HG03025 (cell line): ENCODE data around the gene SLC24A1.
"Not testable (repeated sequence)": the region's sequence is repeated elsewhere in the genome, so short reads cannot be mapped to it uniquely, and the experiment has no call there.

Experiments used
- ATAC-seq: cut with Tn5 transposase; IDR thresholded peaks from one replicate; pipeline ENCODE4 v1.9.1; 2021; ENCODE audit warnings: mild to moderate bottlenecking, moderate library complexity; ENCODE audit not compliant: unreplicated experiment, low FRiP score

The SLC24A1 gene

GRCh38 chr15:65615887-65616286, 5.9 kb upstream of the SLC24A1 start:
- not testable (repeated sequence) for ATAC-seq

- ATAC-seq: no peak
These were observed 3.1 kb upstream of the SLC24A1 start for GRCh38 chr15:65618560-65619109.

- no peak for ATAC-seq
These were observed 2.0 kb upstream of the SLC24A1 start for GRCh38 chr15:65619626-65620290.

GRCh38 chr15:65620833-65621232, 905 bp upstream of the SLC24A1 start:
- no peak for ATAC-seq

- no peak for ATAC-seq
These were observed 1.4 kb downstream of the SLC24A1 start for GRCh38 chr15:65623103-65623502.

- no peak for ATAC-seq
These were observed 5.1 kb downstream of the SLC24A1 start for GRCh38 chr15:65626856-65627255.

GRCh38 chr15:65629548-65629947, 7.8 kb downstream of the SLC24A1 start:
- no peak for ATAC-seq

GRCh38 chr15:65630760-65631159, 9.0 kb downstream of the SLC24A1 start:
- no peak for ATAC-seq

- ATAC-seq: no peak
These were observed 9.8 kb downstream of the SLC24A1 start for GRCh38 chr15:65631503-65631902.

GRCh38 chr15:65632780-65633375, 11.1 kb downstream of the SLC24A1 start:
- no peak for ATAC-seq

- no peak for ATAC-seq
These were observed 12.0 kb downstream of the SLC24A1 start for GRCh38 chr15:65633752-65634151.

GRCh38 chr15:65634356-65634755, 12.6 kb downstream of the SLC24A1 start:
- no peak for ATAC-seq

GRCh38 chr15:65638109-65638508, 16.4 kb downstream of the SLC24A1 start:
- no peak for ATAC-seq

GRCh38 chr15:65638681-65639089, 16.9 kb downstream of the SLC24A1 start:
- ATAC-seq: no peak

- no peak for ATAC-seq
These were observed 17.8 kb downstream of the SLC24A1 start for GRCh38 chr15:65639509-65639908.

GRCh38 chr15:65641768-65642475, 20.2 kb downstream of the SLC24A1 start:
- no peak for ATAC-seq

- ATAC-seq: no peak
These were observed 20.9 kb downstream of the SLC24A1 start for GRCh38 chr15:65642594-65642993.

GRCh38 chr15:65644282-65644681, 22.5 kb downstream of the SLC24A1 start:
- no peak for ATAC-seq

- no peak for ATAC-seq
These were observed 23.7 kb downstream of the SLC24A1 start for GRCh38 chr15:65645392-65645791.

GRCh38 chr15:65646486-65646885, 24.7 kb downstream of the SLC24A1 start:
- no peak for ATAC-seq

- no peak for ATAC-seq
These were observed 28.7 kb downstream of the SLC24A1 start for GRCh38 chr15:65650312-65651041.
